Measurements from ENCODE around the gene IDE. TPM values are rescaled to one million over a fixed set of nuclear protein-coding genes. Genes with fewer than 3 reads are reported as not detected.

Gene IDE
- total and polyA plus RNA-seq, 2 of the 13 experiments (the other 11 are each of a cell fraction or from before 2014, with no cell fraction given): 16.1 to 52.1 TPM

GRCh38 chr10:92592761-92593618 is 19.1 kb upstream of the IDE start, which contains the start of gene KIF11 (continued):
- peak; percentile 63; the same call in 1 of the 2 replicates for TF ChIP-seq ZNF367 (CRISPR knock-in tag; IDR thresholded peaks at IDR 0.05; ENCODE audit: borderline replicate concordance)
- no peak for TF ChIP-seq ZNF556 (CRISPR knock-in tag; IDR thresholded peaks at IDR 0.05; ENCODE audit: borderline replicate concordance)
- no peak for TF ChIP-seq ZNF510 (CRISPR knock-in tag; IDR thresholded peaks at IDR 0.05; ENCODE audit: low read depth)
- peak; percentile 96 to 97 for TF ChIP-seq POLR2A (IDR thresholded peaks at IDR 0.05; ENCODE audit: insufficient read depth in 1 of 2, low read depth in 2 of 2, low read length in 2 of 2)
- TF ChIP-seq WIZ (CRISPR knock-in tag; IDR thresholded peaks at IDR 0.05): 0 out of 2 replicates have a peak, but pooled peaks have one; percentile 60
- TF ChIP-seq, protein P1, sequence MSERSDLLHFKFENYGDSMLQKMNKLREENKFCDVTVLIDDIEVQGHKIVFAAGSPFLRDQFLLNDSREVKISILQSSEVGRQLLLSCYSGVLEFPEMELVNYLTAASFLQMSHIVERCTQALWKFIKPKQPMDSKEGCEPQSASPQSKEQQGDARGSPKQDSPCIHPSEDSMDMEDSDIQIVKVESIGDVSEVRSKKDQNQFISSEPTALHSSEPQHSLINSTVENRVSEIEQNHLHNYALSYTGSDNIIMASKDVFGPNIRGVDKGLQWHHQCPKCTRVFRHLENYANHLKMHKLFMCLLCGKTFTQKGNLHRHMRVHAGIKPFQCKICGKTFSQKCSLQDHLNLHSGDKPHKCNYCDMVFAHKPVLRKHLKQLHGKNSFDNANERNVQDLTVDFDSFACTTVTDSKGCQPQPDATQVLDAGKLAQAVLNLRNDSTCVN (CRISPR knock-in tag; IDR thresholded peaks at IDR 0.05; ENCODE audit: borderline replicate concordance): peak; percentile 98
- 0 out of 2 replicates have a peak, but pooled peaks have one; percentile 19 for TF ChIP-seq CREBL2 (CRISPR knock-in tag; IDR thresholded peaks at IDR 0.05; ENCODE audit: borderline replicate concordance)
- TF ChIP-seq ZNF572 (CRISPR knock-in tag; IDR thresholded peaks at IDR 0.05): no peak
- TF ChIP-seq TBX2 (CRISPR knock-in tag; IDR thresholded peaks at IDR 0.05; ENCODE audit: borderline replicate concordance): peak; percentile 52; the same call in 1 of the 2 replicates
- 0 out of 2 replicates have a peak, but pooled peaks have one; percentile 52 for TF ChIP-seq ARHGAP35 (CRISPR knock-in tag; IDR thresholded peaks at IDR 0.05; ENCODE audit: borderline replicate concordance)
- no peak for TF ChIP-seq PTBP1 (IDR thresholded peaks at IDR 0.05; ENCODE audit: low read depth, low read length, poor library complexity, severe bottlenecking)
- TF ChIP-seq, protein P2, sequence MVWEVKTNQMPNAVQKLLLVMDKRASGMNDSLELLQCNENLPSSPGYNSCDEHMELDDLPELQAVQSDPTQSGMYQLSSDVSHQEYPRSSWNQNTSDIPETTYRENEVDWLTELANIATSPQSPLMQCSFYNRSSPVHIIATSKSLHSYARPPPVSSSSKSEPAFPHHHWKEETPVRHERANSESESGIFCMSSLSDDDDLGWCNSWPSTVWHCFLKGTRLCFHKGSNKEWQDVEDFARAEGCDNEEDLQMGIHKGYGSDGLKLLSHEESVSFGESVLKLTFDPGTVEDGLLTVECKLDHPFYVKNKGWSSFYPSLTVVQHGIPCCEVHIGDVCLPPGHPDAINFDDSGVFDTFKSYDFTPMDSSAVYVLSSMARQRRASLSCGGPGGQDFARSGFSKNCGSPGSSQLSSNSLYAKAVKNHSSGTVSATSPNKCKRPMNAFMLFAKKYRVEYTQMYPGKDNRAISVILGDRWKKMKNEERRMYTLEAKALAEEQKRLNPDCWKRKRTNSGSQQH (CRISPR knock-in tag; IDR thresholded peaks at IDR 0.05; ENCODE audit: low read depth): peak; percentile 63; the same call in 1 of the 2 replicates
- 0 out of 2 replicates have a peak, but pooled peaks have one; percentile 55 for TF ChIP-seq ZNF674 (CRISPR knock-in tag; IDR thresholded peaks at IDR 0.05; ENCODE audit: low read depth)
- TF ChIP-seq ZMYM4 (CRISPR knock-in tag; IDR thresholded peaks at IDR 0.05): peak; percentile 89
- TF ChIP-seq ZNF280B (CRISPR knock-in tag; IDR thresholded peaks at IDR 0.05; ENCODE audit: borderline replicate concordance): peak; percentile 17; the same call in 1 of the 2 replicates
- TF ChIP-seq ZFX (CRISPR knock-in tag; IDR thresholded peaks at IDR 0.05; ENCODE audit: low read depth): peak; percentile 90
- 0 out of 2 replicates have a peak, but pooled peaks have one; percentile 69 for TF ChIP-seq ZSCAN22 (CRISPR knock-in tag; IDR thresholded peaks at IDR 0.05)
- TF ChIP-seq MED1 (CRISPR knock-in tag; IDR thresholded peaks at IDR 0.05): peak; percentile 57
- TF ChIP-seq ZNF138 (CRISPR knock-in tag; IDR thresholded peaks at IDR 0.05; ENCODE audit: low read depth): 0 out of 2 replicates have a peak, but pooled peaks have one; percentile 53
- 0 out of 2 replicates have a peak, but pooled peaks have one; percentile 30 for TF ChIP-seq NFATC3 (CRISPR knock-in tag; IDR thresholded peaks at IDR 0.05)
- TF ChIP-seq AGO2 (optimal IDR thresholded peaks at IDR 0.05; ENCODE audit: low read depth, low read length): no peak
- peak; percentile 62; the same call in 1 of the 2 replicates for TF ChIP-seq ATF7-NPFF (CRISPR knock-in tag; IDR thresholded peaks at IDR 0.05; ENCODE audit: low read depth)
- TF ChIP-seq PHF20 (CRISPR knock-in tag; IDR thresholded peaks at IDR 0.05): peak; percentile 78

Measured in HepG2 (cell line).